Parietal lobe (tissue), 2 donors: ENCODE results near the gene NAMPT. TPM values are rescaled to one million over a fixed set of nuclear protein-coding genes. Genes with fewer than 3 reads are reported as not detected.

Source experiments
- small RNA-seq: library from RNA; depleted of rRNA; stranded (forward); fragments of <200 nt; gene quantifications from one replicate; pipeline ENCODE3, GENCODE V24; 2014; ENCODE audit warnings: low replicate concordance
- total RNA-seq: library from RNA; depleted of rRNA; stranded (reverse); fragments of >200 nt; gene quantifications from one replicate; pipeline ENCODE4 v1.2.3, GENCODE V29; 2014

NAMPT gene
- 76.4 TPM for total RNA-seq

GRCh38 chr7:106284714-106285050, at the start of gene NAMPT:
Gene NAMPT (minus strand): TSS chr7:106284983. CDS start chr7:106284884, 99 bp downstream.

Small RNAs within 50 kb of the gene (small RNA-seq; reads per million reads assigned to genes)
- not detected for gene RNU6-392P

Other genes starting within 250 kb of the NAMPT start
- gene SYPL1, start 172.7 kb downstream of the NAMPT start, total RNA-seq, result 44.4 TPM